Naive B cell (primary cell): ENCODE measurements around the gene FBXW5. TPM values are rescaled to one million over a fixed set of nuclear protein-coding genes. Genes with fewer than 3 reads are reported as not detected.

Source experiments
- ATAC-seq, 2 donors: fragments of 150-1000 bp; cut with Tn5 transposase; 2 replicates each; pipeline ENCODE4 v1.10.0; 2021; ENCODE audit warnings: low read depth in 2 of 2, mild to moderate bottlenecking in 2 of 2, moderate library complexity in 2 of 2
- DNase-seq: peaks from one replicate; pipeline ENCODE4 v3.0.0; 2022
- H3K27ac Mint-ChIP-seq, 6 donors: one replicate each; pipeline ENCODE4 v1.8.0; 2020 to 2022; ENCODE audit warnings: mild to moderate bottlenecking in 6 of 6, mixed read lengths in 6 of 6, moderate library complexity in 5 of 6, inconsistent platforms in 2 of 6
- H3K27me3 Mint-ChIP-seq, 3 donors: one replicate each; pipeline ENCODE4 v1.8.0; 2021 to 2022; ENCODE audit warnings: mixed read lengths in 3 of 3, mild to moderate bottlenecking in 1 of 3
- H3K36me3 Mint-ChIP-seq, 2 donors: one replicate each; pipeline ENCODE4 v1.8.0; 2020 to 2022; ENCODE audit warnings: mixed read lengths in 2 of 2, inconsistent platforms in 1 of 2, mild to moderate bottlenecking in 1 of 2
- H3K4me1 Mint-ChIP-seq, 3 donors: one replicate each; pipeline ENCODE4 v1.8.0; 2020 to 2022; ENCODE audit warnings: mixed read lengths in 3 of 3, inconsistent platforms in 1 of 3, mild to moderate bottlenecking in 1 of 3, moderate library complexity in 1 of 3
- H3K4me3 Mint-ChIP-seq, 8 donors: one replicate each; pipeline ENCODE4 v1.8.0; 2020 to 2022; ENCODE audit warnings: mild to moderate bottlenecking in 8 of 8, mixed read lengths in 8 of 8, moderate library complexity in 8 of 8, inconsistent platforms in 2 of 8
- H3K9me3 Mint-ChIP-seq, 7 donors: one replicate each; pipeline ENCODE4 v1.8.0; 2020 to 2022; ENCODE audit warnings: mixed read lengths in 7 of 7, mild to moderate bottlenecking in 5 of 7, inconsistent platforms in 2 of 7, moderate library complexity in 1 of 7
- polyA plus RNA-seq, 6 donors: library from polyadenylated mRNA; unstranded; fragments of 300-500 nt; fragmentation: Illumina TruSeq; gene quantifications; one replicate each; pipeline ENCODE4 v1.2.3, GENCODE V29; 2021; ENCODE audit warnings: low read depth in 6 of 6

FBXW5 gene
- polyA plus RNA-seq, 6 donors from 2014 or later = 48.2 to 105 (median 55.1) TPM

DNA sequence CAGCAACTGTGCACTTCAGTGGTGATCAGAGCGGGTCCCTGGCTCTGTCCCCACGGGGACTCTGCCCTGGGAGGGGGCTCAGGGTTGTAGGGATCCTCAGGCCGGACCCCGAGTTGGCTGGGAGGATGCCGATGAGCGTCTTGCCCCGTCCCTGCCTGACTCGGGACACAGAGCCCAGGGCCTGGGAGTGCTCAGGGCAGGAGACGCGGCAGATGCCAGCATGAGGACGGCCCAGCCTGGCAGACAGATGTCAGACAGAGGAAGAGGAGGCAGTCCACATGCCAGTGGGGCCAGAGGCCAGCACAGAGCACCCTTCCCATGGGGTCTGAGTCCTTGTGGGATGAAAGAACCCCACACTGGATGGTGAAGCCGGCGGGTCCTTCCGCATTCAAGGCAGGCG lies 18.8 kb upstream of the FBXW5 start:
- Mint-ChIP-seq H3K4me1 (peaks cover 8 to 13% (median 9%) of the 10 kb centered on the region in 3 donors), H3K27ac (no peak overlapping the region), H3K4me3 (no peak overlapping the region)

DNA sequence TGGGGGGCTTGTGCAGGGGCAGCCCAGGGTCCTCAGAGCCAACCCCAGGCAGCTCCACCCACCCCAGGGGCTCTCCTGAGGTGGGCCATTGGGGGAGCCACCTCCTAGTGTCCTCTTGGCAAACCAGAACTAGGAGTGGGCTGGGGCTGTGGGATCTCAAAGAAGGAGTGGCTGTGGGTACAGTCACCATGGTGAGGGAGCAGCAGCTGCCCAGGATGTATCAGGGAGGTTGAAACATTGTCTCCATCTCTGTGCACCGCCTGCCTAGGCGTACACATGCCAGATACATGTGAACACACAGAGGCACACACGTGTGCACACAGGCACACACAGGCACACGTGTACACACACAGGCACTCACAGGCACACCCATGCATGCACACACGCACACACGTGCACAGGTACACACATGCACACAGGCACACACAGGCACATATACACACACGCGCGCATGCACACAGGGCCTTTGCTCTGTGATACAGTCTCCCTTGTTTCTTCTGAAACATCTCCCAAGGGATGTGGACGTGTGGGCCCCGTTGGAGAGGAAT lies 18.2 kb upstream of the FBXW5 start:
- Mint-ChIP-seq H3K27ac (peak overlapping the region in 1 of 6 donors; percentile 54), H3K9me3 (no peaks in the 10 kb centered on the region), H3K4me3 (no peak overlapping the region), H3K27me3 (peaks cover 9 to 19% (median 11%) of the 10 kb centered on the region in 3 donors), H3K4me1 (peaks cover 8 to 13% (median 9%) of the 10 kb centered on the region in 3 donors), H3K36me3 (no peaks in the 10 kb centered on the region)
- ATAC-seq = no peak
- no peak for DNase-seq

More for the DNA sequence above, 18.8 kb upstream of the FBXW5 start:
- ATAC-seq (no peak), DNase-seq (no peak)
- H3K27me3 Mint-ChIP-seq = peaks cover 9 to 19% (median 11%) of the 10 kb centered on the region in 3 donors
- H3K9me3 Mint-ChIP-seq = no peaks in the 10 kb centered on the region
- H3K36me3 Mint-ChIP-seq = no peaks in the 10 kb centered on the region

DNA sequence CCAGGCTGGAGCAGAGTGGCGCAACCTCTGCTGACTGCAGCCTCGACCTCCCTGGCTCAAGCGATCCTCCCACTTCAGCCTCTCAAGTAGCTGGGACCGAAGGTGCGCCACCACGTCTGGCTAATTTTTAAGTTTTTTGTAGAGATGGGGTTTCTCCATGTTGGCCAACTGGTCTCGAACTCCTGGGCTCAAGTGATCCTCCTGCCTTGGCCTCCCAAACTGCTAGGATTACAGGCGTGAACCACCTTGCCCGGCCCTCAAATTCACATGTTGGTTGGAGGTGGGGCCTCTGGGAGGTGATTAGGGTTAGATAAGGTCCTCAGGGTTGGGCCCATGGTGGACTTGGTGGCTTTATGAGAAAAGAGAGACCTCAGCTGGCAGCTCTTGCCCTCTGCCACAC lies 17.6 kb upstream of the FBXW5 start:
- DNase-seq (no peak), ATAC-seq (no peak)
- H3K27me3 Mint-ChIP-seq = peaks cover 9 to 19% (median 11%) of the 10 kb centered on the region in 3 donors
- peaks cover 8 to 13% (median 9%) of the 10 kb centered on the region in 3 donors for H3K4me1 Mint-ChIP-seq
- H3K36me3 Mint-ChIP-seq = no peaks in the 10 kb centered on the region
- no peak overlapping the region for H3K4me3 Mint-ChIP-seq
- no peak overlapping the region for H3K27ac Mint-ChIP-seq
- no peaks in the 10 kb centered on the region for H3K9me3 Mint-ChIP-seq

DNA sequence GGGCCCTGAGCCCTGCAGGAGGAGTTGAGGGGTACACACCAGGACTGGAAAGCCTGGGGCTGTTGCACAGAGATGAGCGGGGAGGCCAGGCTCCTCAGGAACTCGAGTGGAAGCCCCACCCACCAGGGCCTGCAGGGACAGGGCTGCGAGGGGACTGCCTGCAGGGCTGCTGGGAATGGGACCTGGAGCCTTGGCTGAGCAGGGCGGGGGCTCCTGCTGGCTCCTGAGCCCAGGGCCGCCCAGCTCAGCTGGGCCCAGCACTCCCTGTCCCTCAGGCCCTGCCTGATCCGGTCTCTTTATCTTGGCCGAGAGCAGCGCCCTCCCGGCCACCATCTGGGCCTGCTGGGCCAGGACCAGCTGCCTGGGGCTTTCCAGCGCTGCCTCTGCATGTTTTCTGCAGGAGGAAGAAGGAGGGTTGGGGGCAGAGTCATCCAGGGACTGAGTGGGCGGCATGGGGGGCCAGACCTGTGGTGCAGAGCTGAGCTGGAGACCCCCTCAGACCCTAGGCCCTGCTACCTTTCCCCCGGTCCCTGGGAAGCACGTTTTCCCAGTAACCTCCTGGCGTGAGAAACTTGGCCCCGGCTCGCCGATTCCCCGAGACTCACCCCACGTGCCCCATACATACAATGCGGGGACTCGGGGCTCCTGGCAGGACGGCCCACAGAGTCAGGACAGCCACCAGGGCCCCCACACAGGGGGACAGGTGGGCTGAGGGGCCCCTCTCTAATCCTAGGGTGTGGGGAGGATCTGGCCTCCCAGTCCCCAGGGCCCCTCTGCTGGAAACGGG lies 16.9 kb upstream of the FBXW5 start:
- Mint-ChIP-seq H3K4me3 (no peak overlapping the region), H3K27me3 (peaks cover 15 to 18% (median 15%) of the 10 kb centered on the region in 3 donors), H3K9me3 (peaks cover 0 to 5% (median 0%) of the 10 kb centered on the region in 7 donors), H3K4me1 (peaks cover 9 to 12% (median 11%) of the 10 kb centered on the region in 3 donors), H3K36me3 (peaks cover 0 to 6% of the 10 kb centered on the region in 2 donors), H3K27ac (no peak overlapping the region)
- ATAC-seq (no peak), DNase-seq (no peak)

DNA sequence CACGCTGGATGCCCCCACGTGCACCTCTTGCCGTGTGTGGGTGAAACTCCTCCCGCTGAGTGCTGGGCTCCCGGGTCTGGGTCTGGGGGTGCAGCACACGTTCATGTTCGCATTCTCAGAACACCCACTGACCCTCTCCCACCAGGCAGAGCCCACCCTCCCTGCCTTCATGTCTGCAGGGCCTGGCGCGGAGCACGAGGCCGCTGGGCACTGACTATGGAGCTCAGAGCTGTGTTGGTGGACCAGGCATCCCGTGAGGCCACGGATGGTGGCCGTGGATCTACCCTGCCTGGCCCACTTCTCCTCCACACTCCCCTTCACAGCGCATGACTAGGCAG lies 16.4 kb upstream of the FBXW5 start:
- no peak for ATAC-seq
- Mint-ChIP-seq H3K27me3 (peaks cover 11 to 15% (median 12%) of the 10 kb centered on the region in 3 donors), H3K27ac (no peak overlapping the region), H3K9me3 (peaks cover 0 to 7% (median 0%) of the 10 kb centered on the region in 7 donors), H3K4me3 (no peak overlapping the region), H3K36me3 (peaks cover 0 to 9% of the 10 kb centered on the region in 2 donors), H3K4me1 (peaks cover 4 to 11% (median 5%) of the 10 kb centered on the region in 3 donors)
- DNase-seq = no peak

DNA sequence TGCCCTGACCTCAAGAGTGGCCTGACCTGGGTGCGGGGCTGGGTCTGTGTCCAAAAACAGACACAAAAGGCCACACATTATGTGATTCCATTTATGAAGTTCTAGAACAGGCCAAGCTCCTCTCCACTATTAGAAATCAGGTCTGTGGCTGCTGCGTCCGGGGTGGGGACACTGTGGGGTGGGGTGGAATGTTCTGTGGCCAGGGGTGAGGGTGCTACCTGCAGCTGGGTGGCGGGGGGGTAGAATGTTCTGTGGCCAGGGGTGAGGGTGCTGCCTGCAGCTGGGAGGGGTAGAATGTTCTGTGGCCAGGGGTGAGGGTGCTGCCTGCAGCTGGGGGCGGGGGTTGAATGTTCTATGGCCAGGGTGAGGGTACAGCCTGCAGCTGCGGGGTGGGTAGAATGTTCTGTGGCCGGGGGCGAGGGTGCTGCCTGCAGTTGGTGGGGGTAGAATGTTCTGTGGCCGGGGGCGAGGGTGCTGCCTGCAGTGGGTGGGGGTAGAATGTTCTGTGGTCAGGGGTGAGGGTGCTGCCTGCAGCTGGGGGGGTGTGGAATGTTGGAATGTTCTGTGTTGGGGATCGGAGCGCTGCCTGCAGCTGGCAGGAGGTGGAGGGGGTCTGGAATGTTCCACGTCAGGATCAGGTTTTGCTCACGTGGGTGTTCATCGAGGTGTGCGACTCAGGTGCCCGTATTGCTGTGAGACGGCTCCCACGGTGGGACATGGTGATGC lies 15.8 kb upstream of the FBXW5 start:
- no peak for DNase-seq
- peak overlapping the region in 1 of 8 donors; percentile 66 for H3K4me3 Mint-ChIP-seq
- peaks cover 0 to 7% (median 0%) of the 10 kb centered on the region in 7 donors for H3K9me3 Mint-ChIP-seq

DNA sequence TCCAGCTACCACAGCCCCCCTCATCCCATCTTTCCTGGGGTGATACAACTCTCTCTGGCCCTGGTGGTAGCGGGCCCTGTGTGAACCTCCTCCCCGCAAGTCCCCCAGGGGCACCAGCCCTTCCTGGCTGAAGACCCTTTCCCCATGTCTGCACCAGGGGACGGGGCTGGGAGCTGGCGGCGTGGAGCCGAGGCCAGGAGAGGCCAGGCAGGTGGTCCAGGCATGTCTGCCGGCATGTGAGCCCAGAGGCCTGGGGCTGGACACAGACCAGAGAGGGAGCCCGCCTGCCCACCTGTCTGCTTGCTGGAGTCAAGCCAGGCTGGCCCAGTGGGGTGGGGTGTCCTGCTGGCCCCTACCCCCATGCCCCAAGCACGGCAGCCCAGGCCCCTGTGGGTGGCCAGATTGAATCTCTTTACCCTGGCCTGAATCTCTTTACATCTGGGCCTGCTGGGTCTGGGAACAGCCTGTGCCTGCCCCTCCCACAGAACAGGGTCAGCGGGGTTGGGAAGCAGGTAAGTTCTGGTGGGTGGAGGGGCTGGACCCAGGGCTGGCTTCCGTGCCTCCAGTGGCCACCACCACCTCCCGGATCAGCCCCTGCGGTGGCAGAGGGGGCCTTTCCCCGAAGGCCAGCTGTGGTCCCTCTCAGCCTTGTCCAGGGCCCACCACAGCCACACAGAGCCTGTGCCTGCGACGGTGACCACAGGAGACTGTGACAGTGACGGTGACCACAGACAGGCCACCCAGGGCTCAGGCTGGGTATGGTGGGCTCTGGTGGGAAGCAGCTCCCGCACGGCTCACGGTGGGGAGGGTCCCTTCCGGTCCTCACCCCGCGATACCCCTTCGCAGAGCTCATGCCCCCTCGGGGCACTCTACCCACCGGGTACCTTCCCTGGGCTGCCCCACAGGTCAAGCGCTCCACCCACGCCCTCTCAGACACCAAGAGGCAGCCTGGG lies 14.6 kb upstream of the FBXW5 start:
- H3K4me1 Mint-ChIP-seq = peaks cover 0 to 8% (median 0%) of the 10 kb centered on the region in 3 donors

More for the DNA sequence above, 15.8 kb upstream of the FBXW5 start:
- peaks cover 0 to 8% (median 0%) of the 10 kb centered on the region in 3 donors for H3K4me1 Mint-ChIP-seq
- peaks cover 8 to 10% (median 8%) of the 10 kb centered on the region in 3 donors for H3K27me3 Mint-ChIP-seq
- no peak overlapping the region for H3K27ac Mint-ChIP-seq
- H3K36me3 Mint-ChIP-seq = peaks cover 0 to 9% of the 10 kb centered on the region in 2 donors
- no peak for ATAC-seq

DNA sequence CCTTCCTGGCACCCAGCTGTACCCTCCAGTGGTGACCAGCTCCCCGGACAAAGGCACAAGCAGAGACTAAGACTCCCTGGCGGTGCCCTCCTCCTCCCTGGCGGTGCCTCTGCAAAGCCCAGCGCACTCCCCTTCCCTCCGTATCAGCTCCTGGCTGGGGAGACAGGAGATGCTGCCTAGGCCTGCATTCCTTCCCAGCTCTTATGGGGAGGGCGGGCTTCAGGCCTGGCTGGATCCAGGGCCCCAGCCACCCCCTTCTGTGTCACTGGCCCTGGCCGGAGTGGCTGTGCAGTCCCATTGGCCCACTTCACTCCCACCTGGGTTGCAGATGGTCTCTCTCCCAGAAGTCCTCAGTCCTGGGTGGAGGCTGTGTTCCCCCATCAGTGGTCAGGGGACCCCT lies 13.9 kb upstream of the FBXW5 start:
- Mint-ChIP-seq H3K27me3 (peaks cover 8 to 18% (median 10%) of the 10 kb centered on the region in 3 donors), H3K9me3 (peaks cover 0 to 7% (median 0%) of the 10 kb centered on the region in 7 donors), H3K27ac (no peak overlapping the region), H3K4me1 (peaks cover 0 to 8% (median 0%) of the 10 kb centered on the region in 3 donors), H3K4me3 (no peak overlapping the region), H3K36me3 (peaks cover 0 to 9% of the 10 kb centered on the region in 2 donors)
- DNase-seq = no peak
- no peak for ATAC-seq

More for the DNA sequence above, 14.6 kb upstream of the FBXW5 start:
- Mint-ChIP-seq H3K27me3 (peaks cover 8 to 18% (median 10%) of the 10 kb centered on the region in 3 donors), H3K4me3 (no peak overlapping the region), H3K36me3 (peaks cover 0 to 9% of the 10 kb centered on the region in 2 donors), H3K9me3 (peaks cover 0 to 7% (median 0%) of the 10 kb centered on the region in 7 donors), H3K27ac (peak overlapping the region in 2 of 6 donors; percentile 44 to 81)
- ATAC-seq (no peak), DNase-seq (no peak)

DNA sequence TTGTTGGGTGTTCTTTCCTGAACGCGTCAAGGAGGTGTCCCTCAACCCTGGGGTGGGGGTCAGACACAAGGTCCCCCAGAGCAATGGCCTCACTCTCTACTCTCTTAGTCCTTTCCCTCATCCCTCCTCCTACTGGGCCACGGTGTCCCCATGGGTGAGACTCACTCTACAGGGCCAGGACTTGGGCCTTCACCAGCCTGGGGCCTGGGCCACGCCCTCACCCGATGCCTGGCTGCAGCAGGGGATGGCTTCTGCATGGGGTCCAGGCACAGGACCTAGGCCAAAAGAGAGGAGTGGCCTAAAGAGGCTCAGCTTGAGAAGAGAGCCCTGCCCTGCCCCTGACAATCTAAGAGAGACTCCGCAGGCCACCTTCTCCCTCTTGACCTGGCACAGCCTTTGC lies 13.4 kb upstream of the FBXW5 start:
- Mint-ChIP-seq H3K4me3 (peak overlapping the region in 1 of 8 donors; percentile 15), H3K27me3 (peaks cover 6 to 13% (median 10%) of the 10 kb centered on the region in 3 donors), H3K36me3 (peaks cover 0 to 9% of the 10 kb centered on the region in 2 donors), H3K4me1 (peaks cover 0 to 8% (median 0%) of the 10 kb centered on the region in 3 donors), H3K9me3 (peaks cover 0 to 7% (median 0%) of the 10 kb centered on the region in 7 donors), H3K27ac (no peak overlapping the region)
- DNase-seq (no peak), ATAC-seq (no peak)

DNA sequence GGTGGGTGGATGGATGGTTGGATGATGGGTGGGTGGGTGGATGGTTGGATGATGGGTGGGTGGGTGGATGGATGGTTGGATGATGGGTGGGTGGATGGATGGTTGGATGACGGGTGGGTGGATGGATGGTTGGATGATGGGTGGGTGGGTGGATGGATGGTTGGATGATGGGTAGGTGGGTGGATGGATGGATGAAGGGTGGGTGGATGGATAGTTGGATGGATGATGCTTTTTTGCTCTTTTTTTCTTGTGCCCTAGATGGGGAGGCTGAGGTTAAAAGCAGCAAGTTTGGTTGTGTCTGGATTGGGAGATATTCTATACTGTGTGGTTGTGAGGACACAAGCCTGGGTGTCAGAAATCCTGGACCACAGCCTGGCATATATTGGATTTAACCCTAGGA lies 12.9 kb upstream of the FBXW5 start:
- Mint-ChIP-seq H3K4me3 (no peak overlapping the region), H3K36me3 (peaks cover 0 to 9% of the 10 kb centered on the region in 2 donors), H3K4me1 (peaks cover 0 to 8% (median 0%) of the 10 kb centered on the region in 3 donors), H3K27ac (no peak overlapping the region), H3K27me3 (peaks cover 4 to 11% (median 10%) of the 10 kb centered on the region in 3 donors), H3K9me3 (peaks cover 0 to 7% (median 0%) of the 10 kb centered on the region in 7 donors)
- DNase-seq (no peak), ATAC-seq (no peak)

DNA sequence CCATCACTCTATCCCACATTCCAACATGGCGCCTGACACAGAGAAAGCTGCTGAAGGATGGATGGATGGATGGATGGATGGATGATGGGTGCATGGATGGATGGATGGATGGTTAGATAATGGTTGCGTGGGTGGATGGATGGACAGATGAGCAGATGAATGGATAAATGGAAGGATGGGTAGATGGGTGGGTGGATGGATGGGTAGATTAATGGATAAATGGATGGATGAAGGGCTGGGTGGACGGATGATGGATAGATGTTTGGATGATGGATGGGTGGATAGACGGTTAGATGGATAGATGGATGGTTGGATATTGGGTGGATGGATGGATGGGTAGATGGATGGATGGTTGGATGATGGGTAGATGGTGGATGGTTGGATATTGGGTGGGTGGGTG lies 12.1 kb upstream of the FBXW5 start:
- ATAC-seq = no peak
- H3K36me3 Mint-ChIP-seq = peaks cover 0 to 9% of the 10 kb centered on the region in 2 donors
- no peak overlapping the region for H3K4me3 Mint-ChIP-seq
- H3K4me1 Mint-ChIP-seq = peaks cover 0 to 8% (median 0%) of the 10 kb centered on the region in 3 donors
- peaks cover 4 to 11% (median 10%) of the 10 kb centered on the region in 3 donors for H3K27me3 Mint-ChIP-seq
- H3K9me3 Mint-ChIP-seq = peaks cover 0 to 7% (median 0%) of the 10 kb centered on the region in 7 donors
- no peak overlapping the region for H3K27ac Mint-ChIP-seq
- DNase-seq = no peak

DNA sequence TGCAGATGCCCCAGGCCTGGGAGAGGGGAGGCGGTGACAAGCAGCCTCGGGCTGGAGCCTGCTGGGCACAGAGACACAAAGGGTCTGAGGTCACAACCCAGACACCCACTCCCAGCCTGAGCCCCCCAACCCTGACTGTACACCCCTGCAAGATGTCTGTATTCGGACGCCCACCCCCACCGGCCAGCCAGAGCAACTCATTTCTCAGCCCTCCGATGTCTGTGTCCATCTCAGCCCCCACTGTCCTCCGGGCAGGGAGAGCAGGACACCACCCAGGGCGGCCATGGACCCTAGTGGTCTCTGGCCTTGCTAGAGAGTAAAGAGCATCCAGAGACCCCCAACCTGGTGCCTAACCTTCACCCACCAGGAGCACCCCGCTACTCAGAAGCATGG lies 11.4 kb upstream of the FBXW5 start:
- Mint-ChIP-seq H3K27ac (no peak overlapping the region), H3K36me3 (peaks cover 0 to 9% of the 10 kb centered on the region in 2 donors), H3K4me3 (no peak overlapping the region), H3K4me1 (peaks cover 0 to 8% (median 0%) of the 10 kb centered on the region in 3 donors), H3K9me3 (peaks cover 0 to 7% (median 0%) of the 10 kb centered on the region in 7 donors), H3K27me3 (peaks cover 4 to 11% (median 10%) of the 10 kb centered on the region in 3 donors)
- ATAC-seq (no peak), DNase-seq (no peak)
